HG03025 (cell line): ENCODE data around the gene UBE2E1.

Experiments used
- ATAC-seq: cut with Tn5 transposase; IDR thresholded peaks from one replicate; pipeline ENCODE4 v1.9.1; 2021; ENCODE audit warnings: mild to moderate bottlenecking, moderate library complexity; ENCODE audit not compliant: unreplicated experiment, low FRiP score

UBE2E1 gene

GRCh38 chr3:23793528-23794134 is 12.1 kb upstream of the UBE2E1 start:
- no peak for ATAC-seq

- no peak for ATAC-seq
Measured at GRCh38 chr3:23795096-23795495, 10.7 kb upstream of the UBE2E1 start.

GRCh38 chr3:23796518-23796917 is 9.2 kb upstream of the UBE2E1 start:
- ATAC-seq = no peak

DNA sequence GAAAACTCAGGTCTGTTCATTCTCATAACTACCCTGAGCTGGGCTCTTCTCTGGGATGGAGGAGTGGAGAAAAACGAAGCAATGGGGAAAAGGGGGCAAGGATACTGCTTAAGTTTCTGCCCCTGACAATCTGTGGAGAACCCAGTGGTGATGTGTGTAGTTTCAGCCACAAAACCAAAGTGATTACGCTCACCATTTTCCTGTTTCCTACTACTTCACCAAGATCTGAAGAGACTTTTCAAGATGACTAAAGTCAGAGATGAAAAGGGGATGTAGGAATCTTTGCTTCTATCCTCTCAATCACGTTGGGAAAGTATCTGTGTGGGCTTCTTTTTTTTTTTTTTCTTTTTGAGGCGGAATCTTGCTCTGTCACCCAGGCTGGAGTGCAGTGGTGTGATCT is 8.3 kb upstream of the UBE2E1 start:
- peak; percentile 81 for ATAC-seq

DNA sequence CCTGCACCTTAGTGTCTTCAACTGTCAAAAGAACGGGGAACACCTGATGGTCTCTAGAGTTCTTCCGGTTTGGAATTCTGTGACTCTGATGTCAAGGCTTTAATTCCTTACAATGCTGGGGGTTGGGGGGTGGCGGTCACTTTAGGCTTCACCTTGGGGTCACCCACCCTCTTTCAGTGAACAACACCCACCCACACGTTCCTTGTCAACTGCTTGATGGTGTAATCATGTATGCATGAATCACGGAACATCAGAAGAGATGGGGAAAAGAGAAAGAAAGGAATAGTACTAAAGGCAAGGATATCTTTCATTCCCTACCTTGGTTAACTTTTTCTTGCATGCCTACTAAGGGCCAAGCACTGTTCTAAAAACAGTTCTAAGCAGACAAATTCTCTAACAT is 7.3 kb upstream of the UBE2E1 start:
- ATAC-seq = no peak

GRCh38 chr3:23798876-23799275 is 6.9 kb upstream of the UBE2E1 start:
- no peak for ATAC-seq

DNA sequence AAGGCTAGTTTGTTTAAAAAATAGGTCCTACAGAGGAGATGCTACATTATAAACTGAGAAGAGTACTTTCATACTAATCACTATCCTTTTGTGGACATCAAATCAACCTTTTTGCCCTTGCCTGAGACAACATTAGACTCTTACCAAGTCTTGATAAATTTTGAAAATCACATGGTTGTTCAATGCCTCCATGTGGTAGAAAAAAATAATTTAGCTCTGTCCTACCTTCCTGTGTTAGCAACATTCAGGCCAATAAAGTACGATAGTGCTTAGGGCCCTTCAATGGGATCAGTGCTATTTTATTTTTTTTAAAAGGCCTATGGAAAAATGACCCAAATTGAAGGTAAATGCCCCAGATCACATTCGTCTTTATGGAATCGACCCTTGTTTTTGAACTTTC is 5.0 kb upstream of the UBE2E1 start:
- no peak for ATAC-seq

DNA sequence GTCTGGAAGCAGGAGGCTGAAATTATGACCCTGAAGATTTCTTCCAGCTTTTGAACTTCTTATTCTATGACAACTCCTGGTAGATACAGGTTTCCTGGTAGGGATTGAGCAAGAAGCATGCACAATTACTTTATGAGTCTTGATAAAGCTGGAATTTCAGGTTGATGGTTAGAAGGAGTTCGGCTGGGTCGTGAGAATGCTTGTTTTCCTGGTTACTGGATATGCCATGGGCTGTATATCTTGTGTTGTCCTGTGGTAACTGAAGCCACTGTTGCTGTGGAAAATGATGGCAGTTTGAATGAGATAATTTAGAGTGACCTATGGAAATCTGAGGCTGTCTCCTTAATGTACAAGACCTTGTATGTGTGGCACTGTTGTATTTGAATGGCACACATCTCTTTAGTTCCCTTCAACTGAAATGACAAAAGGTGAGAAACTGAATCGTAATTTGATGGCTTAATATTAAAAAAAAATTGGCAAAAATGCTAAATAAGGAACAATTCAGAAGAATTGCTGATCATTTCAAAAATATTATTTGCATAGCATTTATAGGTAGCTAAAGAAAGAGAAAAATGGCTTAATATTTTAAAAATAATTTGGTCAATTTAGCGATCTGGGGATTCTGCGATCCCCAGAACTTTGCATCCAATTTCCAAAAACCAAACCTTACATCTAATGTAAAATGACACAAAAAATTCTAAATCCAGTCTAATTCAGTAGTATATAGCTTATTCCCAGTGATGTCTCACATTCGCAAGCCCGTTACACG is 1.1 kb upstream of the UBE2E1 start:
- no peak for ATAC-seq

- ATAC-seq = no peak
Measured at GRCh38 chr3:23805210-23805632, 534 bp upstream of the UBE2E1 start.

GRCh38 chr3:23806534-23807423 is 1.0 kb downstream of the UBE2E1 start:
- ATAC-seq = peak; percentile 0

DNA sequence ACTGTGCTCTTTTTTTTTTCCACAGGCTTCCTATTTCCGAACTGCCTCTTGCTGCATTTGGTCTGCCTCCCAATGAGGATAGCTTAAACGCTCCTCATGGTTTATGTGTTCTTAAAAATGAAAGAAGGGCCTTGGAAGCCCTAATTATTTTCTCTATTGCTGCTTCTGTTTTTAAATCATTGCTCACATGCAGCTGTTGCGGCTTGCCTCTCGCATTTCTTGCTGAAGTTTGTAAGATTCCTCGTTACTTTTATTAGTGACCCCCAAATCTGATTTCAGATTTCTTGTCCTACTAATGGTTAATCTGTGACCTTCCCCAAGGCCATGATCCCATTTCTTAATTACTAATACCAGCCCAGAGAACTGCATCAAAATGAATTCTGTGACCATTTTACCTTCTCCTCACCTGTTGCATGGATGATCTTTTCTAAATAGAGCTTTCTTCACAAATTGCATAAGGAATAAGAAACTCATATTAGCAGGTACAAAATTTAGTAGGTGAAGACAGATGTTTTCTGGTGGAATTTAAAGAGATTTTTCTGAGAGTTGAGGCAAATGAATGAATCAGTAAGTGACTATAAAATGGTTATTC is 1.8 kb downstream of the UBE2E1 start:
- no peak for ATAC-seq

GRCh38 chr3:23808525-23808924 is 2.8 kb downstream of the UBE2E1 start:
- ATAC-seq = no peak

DNA sequence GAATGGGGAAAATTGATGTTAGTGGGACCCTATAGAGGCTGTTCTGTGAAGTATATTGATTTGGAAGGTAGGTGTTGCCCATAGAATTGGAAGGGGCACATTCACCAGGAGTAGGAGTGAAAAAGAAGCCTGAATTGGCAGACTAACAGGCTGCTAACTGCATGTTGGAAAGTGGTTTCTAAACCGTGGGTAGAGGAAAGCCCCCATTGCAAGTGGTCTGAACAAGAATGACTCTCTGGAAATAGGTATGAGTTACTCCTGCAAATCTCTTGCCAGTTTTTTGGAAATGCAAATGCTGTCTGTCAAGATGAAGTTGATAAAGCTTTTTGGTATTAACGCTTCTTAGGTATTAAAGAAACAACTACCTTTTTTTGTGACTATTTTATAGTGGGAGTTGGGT is 3.5 kb downstream of the UBE2E1 start:
- no peak for ATAC-seq

GRCh38 chr3:23809840-23810342 is 4.1 kb downstream of the UBE2E1 start:
- ATAC-seq = no peak

DNA sequence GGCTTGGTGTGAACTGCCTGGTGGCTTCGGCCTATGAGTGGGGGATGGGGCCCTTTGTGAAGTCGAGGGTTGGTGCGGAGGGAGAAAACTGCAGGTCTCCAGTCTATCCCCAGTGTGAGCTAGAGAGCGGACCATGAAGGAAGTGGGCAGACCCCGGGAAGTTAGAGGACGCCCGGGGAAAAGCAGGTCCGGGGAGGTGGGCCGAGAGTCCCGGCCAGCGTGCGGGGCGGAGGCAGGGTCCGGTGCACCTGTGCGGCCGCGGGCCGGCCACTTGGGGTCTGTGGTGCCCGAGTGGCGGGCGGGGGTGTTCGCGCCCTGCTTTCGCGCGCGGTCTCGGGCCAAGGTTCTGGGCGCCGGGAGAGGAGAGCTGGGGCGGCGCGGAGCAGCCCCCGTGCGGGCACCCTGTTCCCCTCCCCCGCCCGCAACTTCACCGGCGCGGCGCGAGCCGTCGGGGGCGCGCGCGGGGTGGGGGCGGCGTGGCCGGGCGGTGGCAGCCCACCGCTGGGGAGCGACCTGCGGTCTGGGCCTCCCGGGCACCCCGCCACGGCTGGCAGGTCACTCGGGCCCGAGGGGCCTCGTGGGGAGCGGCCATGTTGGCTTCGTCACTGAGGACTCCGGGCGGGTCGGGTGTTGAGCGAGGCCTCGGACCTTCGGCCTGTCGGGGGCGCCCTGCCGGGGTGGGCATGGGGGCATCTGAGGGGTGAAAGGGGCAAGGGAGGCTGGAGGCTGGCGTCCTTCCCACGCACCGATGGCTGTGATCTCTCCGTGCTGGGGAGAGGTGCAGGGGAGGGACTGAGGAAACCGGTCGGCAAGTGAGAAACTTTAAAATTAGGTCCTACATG is 4.8 kb downstream of the UBE2E1 start:
- no peak for ATAC-seq

DNA sequence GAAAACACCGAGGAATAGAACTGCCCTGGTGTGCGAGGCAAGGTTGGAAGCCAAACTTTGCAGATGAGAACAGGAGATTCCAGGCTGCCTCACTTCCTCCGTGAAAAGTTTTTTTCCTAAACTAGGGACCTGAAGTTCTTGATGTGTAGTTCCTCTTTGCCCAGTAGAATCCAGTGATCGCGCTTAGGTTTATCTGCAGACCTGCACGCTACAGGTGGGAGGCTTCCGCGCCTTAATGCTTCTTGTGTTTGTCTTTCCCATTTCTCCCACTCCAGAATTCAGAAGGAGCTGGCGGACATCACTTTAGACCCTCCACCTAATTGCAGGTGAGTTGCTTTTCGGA is 5.4 kb downstream of the UBE2E1 start:
- ATAC-seq = no peak

DNA sequence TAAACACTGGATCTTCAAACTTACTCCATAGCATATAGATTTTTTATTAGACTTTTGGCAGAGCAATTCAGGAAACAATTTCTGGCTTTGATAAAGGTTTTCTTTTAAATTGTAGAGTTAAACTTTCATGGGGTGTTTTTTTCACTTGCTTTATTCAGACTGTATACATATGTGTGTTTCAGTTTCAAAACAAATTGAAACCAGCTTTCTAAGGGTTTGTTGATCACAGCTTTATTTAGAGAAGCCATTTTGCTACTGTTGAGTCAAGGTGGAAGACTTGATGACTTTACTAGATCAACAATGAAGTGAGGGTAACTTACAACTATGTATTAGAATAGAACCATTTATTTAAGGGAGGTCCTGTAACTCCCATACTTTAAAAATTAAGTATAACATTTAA is 6.2 kb downstream of the UBE2E1 start:
- peak; percentile 33 for ATAC-seq

DNA sequence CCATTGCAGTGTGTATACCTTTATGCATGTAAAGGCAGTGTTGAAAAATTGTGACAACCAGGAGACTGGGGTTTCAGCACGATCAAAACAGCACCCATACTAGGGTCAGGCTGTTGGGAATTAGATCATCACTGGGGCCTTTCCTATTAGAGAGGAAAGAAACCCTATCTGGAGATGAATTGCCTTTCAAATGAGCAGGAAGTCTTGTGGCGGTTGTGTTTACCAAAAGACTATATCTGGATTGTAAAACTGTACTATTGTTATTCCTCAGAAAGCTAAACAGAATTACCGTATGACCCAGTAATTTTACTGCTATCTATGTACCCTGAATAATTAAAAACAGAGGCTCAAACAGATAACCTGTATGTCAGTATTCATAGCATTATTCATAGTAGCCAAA is 10.1 kb downstream of the UBE2E1 start:
- ATAC-seq = no peak

GRCh38 chr3:23816721-23817120 is 11.0 kb downstream of the UBE2E1 start:
- ATAC-seq = no peak
